GM19397 (cell line): Measurements from ENCODE around the gene OR4B1.

Source experiments
- ATAC-seq: cut with Tn5 transposase; IDR thresholded peaks from one replicate; pipeline ENCODE4 v1.9.1; 2021; ENCODE audit warnings: mild to moderate bottlenecking, moderate library complexity; ENCODE audit not compliant: unreplicated experiment

OR4B1 gene

DNA sequence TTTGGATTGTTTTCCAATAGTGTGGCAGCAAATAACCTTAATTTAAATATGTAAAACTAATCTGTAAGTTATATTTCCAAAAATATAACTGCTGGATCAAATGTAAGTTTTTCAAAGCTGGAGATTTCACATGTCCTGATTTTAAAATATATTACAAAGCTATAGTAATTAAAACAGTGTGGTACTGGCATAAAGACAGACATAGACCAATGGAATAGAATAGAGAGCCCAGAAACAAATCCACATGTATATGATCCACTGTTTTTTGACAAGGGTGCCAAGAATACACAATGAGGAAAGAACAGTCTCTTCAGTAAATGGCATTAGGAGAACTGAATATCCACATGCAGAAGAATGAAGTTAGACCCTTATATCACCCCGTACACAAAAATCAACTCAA is 32.3 kb downstream of the OR4B1 start:
- no peak for ATAC-seq

DNA sequence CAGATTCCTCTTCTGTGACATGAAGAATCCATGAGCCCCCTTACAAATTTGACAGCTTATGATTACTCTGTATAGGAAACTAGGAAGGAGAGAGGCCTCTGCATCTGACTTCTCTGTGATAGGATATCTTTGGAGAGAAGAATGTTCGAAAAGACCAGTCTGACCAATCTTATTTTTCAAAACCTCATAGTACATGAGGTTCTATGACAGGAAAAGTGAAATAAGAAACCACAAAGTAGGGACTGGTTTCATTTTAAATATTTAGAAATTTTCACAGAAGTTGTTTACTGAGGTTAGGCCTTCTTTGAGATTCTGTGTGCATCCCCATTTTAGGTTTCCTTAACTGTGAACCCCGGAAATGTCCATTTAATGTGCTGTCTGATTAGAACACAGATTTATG is 45.0 kb downstream of the OR4B1 start:
- ATAC-seq: no peak

- ATAC-seq: no peak
Observed at GRCh38 chr11:48263423-48263911, 46.9 kb downstream of the OR4B1 start, which contains the start of gene OR4X1. Gene OR4X1 (plus strand): TSS chr11:48263861. CDS start chr11:48263861, 0 bp downstream.
